Mesendoderm (in vitro differentiated cells): ENCODE data around the gene VPS9D1.

Experiments used
- DNase-seq: peaks from one replicate; pipeline ENCODE4 v3.0.0; 2013
- H2AK5ac ChIP-seq: 2 replicates; pipeline ENCODE4 v1.6.1; 2013; ENCODE audit warnings: low read length, inconsistent platforms
- H2BK120ac ChIP-seq: 2 replicates; pipeline ENCODE4 v1.6.1; 2013; ENCODE audit warnings: low read depth, mild to moderate bottlenecking, low read length, moderate library complexity, mixed read lengths
- H2BK15ac ChIP-seq: replicated peaks from 2 replicates; pipeline ENCODE4 v1.6.1; 2013; ENCODE audit warnings: low read depth, mild to moderate bottlenecking, moderate library complexity
- H2BK5ac ChIP-seq: 2 replicates; pipeline ENCODE4 v1.6.1; 2013; ENCODE audit warnings: low read length, inconsistent platforms
- H3K18ac ChIP-seq: 2 replicates; pipeline ENCODE4 v1.6.1; 2013; ENCODE audit warnings: mild to moderate bottlenecking, low read length, mixed read lengths
- H3K23ac ChIP-seq: one replicate; pipeline ENCODE4 v1.6.1; 2013; ENCODE audit warnings: low read length
- H3K27ac ChIP-seq: 2 replicates; pipeline ENCODE4 v1.5.1; 2013; ENCODE audit warnings: low read depth, mild to moderate bottlenecking, inconsistent platforms, low read length, moderate library complexity
- H3K27me3 ChIP-seq: 2 replicates; pipeline ENCODE4 v1.6.1; 2013; ENCODE audit warnings: low read length, control low read depth, mild to moderate bottlenecking, inconsistent platforms; ENCODE audit not compliant: insufficient read depth, poor library complexity
- H3K36me3 ChIP-seq: 2 replicates; pipeline ENCODE4 v1.6.1; 2013; ENCODE audit warnings: low read length, inconsistent platforms; ENCODE audit not compliant: control insufficient read depth, insufficient read depth
- H3K4ac ChIP-seq: one replicate; pipeline ENCODE4 v1.6.1; 2013; ENCODE audit warnings: low read depth, mild to moderate bottlenecking, low read length, moderate library complexity
- H3K4me1 ChIP-seq: 2 replicates; pipeline ENCODE4 v1.6.1; 2013; ENCODE audit warnings: low read depth, low read length, inconsistent platforms; ENCODE audit not compliant: control insufficient read depth
- H3K4me2 ChIP-seq: 2 replicates; pipeline ENCODE4 v1.6.1; 2013; ENCODE audit warnings: low read length
- H3K4me3 ChIP-seq: 2 replicates; pipeline ENCODE4 v1.5.1; 2013; ENCODE audit warnings: mild to moderate bottlenecking, low read length
- H3K56ac ChIP-seq: one replicate; pipeline ENCODE4 v1.6.1; 2013; ENCODE audit warnings: low read length
- H3K79me1 ChIP-seq: 2 replicates; pipeline ENCODE4 v1.6.1; 2013; ENCODE audit warnings: low read length, inconsistent platforms
- H3K79me2 ChIP-seq: 2 replicates; pipeline ENCODE4 v1.6.1; 2013; ENCODE audit warnings: mild to moderate bottlenecking, low read length; ENCODE audit not compliant: control insufficient read depth, insufficient read depth
- H3K9ac ChIP-seq: 2 replicates; pipeline ENCODE4 v1.6.1; 2013; ENCODE audit warnings: low read length, inconsistent platforms
- H4K5ac ChIP-seq: one replicate; pipeline ENCODE4 v1.6.1; 2013; ENCODE audit warnings: low read length
- H4K8ac ChIP-seq: one replicate; pipeline ENCODE4 v1.6.1; 2013; ENCODE audit warnings: low read depth, mild to moderate bottlenecking, control low read depth, low read length, moderate library complexity
- WGBS: extraction: QIAGEN DNeasy Blood & Tissue Kit; methylation state at CpG from one replicate; pipeline ENCODE4 v1.1.7; 2013; ENCODE audit warnings: low lambda C conversion rate, missing lambda C conversion rate; ENCODE audit not compliant: insufficient coverage; ENCODE audit errors: extremely low coverage; 5-methylcytosine and 5-hydroxymethylcytosine counted together

VPS9D1 gene

DNA sequence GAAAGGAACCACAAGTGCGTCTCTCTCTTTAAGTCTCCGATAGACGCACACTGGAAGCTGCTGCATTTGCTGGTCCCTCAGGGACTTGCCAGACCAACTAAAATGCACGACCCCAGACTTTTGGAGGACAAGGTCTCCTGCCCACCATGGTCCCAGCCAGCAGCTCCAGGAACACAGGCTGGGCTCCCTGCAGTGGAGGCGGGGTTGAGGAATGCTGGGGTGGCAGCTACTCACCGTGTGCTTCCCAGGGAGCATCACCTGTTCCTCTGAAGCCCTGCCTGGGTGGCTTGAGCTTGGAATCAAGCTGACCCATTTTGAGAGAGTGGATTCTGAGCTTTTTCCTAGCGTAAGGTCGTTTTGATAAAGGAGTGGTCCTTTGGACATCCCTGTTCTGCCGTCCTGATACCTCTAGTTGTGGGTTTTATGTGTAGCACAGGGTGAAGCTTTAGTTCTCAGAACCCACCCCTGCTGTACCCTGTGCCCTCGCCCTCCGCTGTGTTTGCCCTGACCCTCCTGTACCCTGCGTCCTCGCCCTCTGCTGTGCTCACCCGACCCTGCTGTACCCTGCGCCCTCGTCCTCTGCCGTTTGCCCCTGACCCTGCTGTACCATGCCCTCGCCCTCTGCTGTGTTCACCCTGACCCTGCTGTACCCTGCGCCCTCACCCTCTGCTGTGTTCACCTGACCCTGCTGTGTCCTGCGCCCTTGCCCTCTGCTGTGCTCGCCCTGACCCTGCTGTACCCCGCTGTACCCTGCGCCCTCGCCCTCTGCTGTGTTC lies 11.6 kb upstream of the VPS9D1 start:
- H3K56ac ChIP-seq, result no peak overlapping the region
- peaks cover 6% of the 10 kb centered on the region for H3K36me3 ChIP-seq
- H3K79me1 ChIP-seq, result no peaks in the 10 kb centered on the region
- no peak overlapping the region for H2BK15ac ChIP-seq
- H2BK120ac ChIP-seq, result no peak overlapping the region
- no peak overlapping the region for H3K4me3 ChIP-seq
- no peak for DNase-seq
- no peak overlapping the region for H2BK5ac ChIP-seq
- no peaks in the 10 kb centered on the region for H3K27me3 ChIP-seq
- H3K18ac ChIP-seq, result no peak overlapping the region
- H4K8ac ChIP-seq, result no peak overlapping the region
- H4K5ac ChIP-seq, result no peak overlapping the region
- no peak overlapping the region for H3K23ac ChIP-seq
- no peak overlapping the region for H3K4ac ChIP-seq
- WGBS, result no CpG with 5 or more reads among the region's 24 CpGs
- H2AK5ac ChIP-seq, result no peak overlapping the region
- H3K9ac ChIP-seq, result no peak overlapping the region
- no peaks in the 10 kb centered on the region for H3K4me1 ChIP-seq
- H3K4me2 ChIP-seq, result no peak overlapping the region
- no peaks in the 10 kb centered on the region for H3K79me2 ChIP-seq
- H3K27ac ChIP-seq, result no peak overlapping the region

DNA sequence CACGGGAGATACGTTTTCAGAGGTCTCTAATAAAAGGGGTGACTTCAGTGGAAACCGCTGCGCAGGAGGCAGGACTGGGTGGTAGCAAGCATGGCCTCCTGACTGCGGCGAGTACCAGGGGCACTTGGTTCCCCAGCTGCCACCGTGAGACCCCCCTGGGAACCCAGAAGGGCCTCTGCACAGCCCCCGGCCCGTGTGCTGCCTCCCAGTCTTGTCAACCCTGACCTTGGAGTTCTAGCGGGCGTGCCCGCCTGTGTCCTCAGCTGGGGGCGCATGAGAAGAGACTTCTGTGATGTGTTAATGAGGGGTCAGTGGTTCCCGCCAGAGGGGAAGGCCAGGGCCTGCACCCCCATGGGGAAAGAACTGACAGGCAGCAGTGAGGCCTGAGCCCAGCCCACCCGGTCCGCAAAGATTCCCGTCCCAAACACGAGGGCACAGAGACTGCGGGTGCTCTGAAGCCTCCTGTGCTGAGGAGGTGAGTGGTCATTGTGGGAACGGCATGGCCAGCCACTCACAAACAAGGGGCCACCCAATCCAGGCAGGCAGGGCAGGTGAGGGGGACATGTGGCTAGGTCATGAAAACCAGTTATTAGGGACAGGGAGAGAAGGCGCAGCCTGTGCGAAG lies 10.0 kb upstream of the VPS9D1 start:
- Histone ChIP-seq H3K4me2 (no peak overlapping the region), H3K27ac (no peak overlapping the region), H3K4me1 (no peaks in the 10 kb centered on the region), H4K8ac (no peak overlapping the region), H3K18ac (no peak overlapping the region), H3K4ac (no peak overlapping the region), H3K79me2 (no peaks in the 10 kb centered on the region), H3K23ac (no peak overlapping the region), H2BK120ac (no peak overlapping the region), H2AK5ac (no peak overlapping the region), H3K27me3 (no peaks in the 10 kb centered on the region), H2BK15ac (no peak overlapping the region), H2BK5ac (no peak overlapping the region), H3K9ac (no peak overlapping the region), H3K79me1 (no peaks in the 10 kb centered on the region), H3K36me3 (peaks cover 2% of the 10 kb centered on the region), H3K4me3 (no peak overlapping the region), H4K5ac (no peak overlapping the region), H3K56ac (no peak overlapping the region)
- no peak for DNase-seq
- no CpG with 5 or more reads among the region's 22 CpGs for WGBS

DNA sequence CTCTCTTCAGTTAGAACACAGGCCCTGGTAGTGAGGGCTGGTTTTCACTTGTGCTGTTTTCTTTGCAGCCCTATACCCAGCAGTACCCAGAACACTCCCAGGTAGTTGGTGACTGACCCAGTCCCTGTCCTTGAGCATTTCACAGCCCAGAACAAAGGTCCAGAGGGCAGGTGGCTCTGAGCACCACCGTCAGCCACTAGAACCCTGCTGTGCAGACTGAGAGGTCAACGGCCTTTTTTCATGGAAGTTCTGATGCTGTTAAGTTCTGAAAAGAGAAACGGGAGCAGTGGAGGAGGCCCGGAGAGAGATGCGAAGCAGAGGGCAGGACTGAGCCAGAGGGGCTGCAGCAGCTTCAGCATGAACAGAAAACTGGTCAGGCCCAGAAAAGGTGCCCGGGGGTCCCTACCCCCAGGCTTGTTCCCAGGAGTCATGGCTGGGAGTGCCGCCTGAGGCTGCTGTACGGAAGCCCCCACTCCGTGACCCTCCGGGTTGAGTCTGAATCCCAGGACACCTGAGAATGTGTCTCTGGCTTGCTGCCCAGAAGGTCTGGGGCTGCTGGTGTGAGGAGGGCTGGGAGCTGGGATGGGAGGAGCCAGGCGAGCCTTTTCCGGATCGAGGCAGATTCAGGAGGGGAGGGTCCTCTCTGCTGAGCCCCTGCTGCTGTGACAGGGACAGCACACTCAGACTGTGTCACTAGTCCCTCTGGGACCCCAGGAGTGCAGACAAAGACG lies 9.3 kb upstream of the VPS9D1 start:
- H3K79me2 ChIP-seq, result no peaks in the 10 kb centered on the region
- H4K5ac ChIP-seq, result no peak overlapping the region
- H3K56ac ChIP-seq, result no peak overlapping the region
- H2BK120ac ChIP-seq, result no peak overlapping the region
- H3K27me3 ChIP-seq, result no peaks in the 10 kb centered on the region
- no peak overlapping the region for H3K4me3 ChIP-seq
- no peaks in the 10 kb centered on the region for H3K4me1 ChIP-seq
- H3K4ac ChIP-seq, result no peak overlapping the region
- H2BK5ac ChIP-seq, result no peak overlapping the region
- no peak overlapping the region for H3K9ac ChIP-seq
- no peak for DNase-seq
- H3K23ac ChIP-seq, result no peak overlapping the region
- no peak overlapping the region for H3K4me2 ChIP-seq
- no peak overlapping the region for H2BK15ac ChIP-seq
- WGBS, result no CpG with 5 or more reads among the region's 14 CpGs
- H3K79me1 ChIP-seq, result no peaks in the 10 kb centered on the region
- no peak overlapping the region for H4K8ac ChIP-seq
- H3K27ac ChIP-seq, result no peak overlapping the region
- peaks cover 2% of the 10 kb centered on the region for H3K36me3 ChIP-seq
- no peak overlapping the region for H2AK5ac ChIP-seq
- no peak overlapping the region for H3K18ac ChIP-seq

DNA sequence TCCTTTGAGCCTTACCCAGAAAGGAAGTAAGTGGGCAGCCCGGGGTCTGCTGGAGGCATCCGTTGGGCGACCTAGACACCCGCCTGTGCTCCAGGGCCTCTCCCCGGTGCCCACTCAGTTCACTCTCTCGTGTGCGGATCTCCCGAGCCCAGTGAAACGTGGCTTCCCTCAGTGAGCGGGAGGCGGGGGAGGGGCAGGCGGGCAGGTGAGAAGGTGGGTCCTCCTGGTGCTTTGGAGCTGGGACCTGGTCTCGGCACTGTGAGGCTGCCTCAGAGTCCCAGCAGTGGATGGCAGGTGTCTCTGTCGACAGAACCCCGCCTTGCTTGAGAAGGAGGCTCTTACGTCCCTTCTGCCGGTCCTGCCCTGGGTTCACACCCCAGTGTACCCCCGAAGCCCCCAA lies 8.6 kb upstream of the VPS9D1 start:
- Histone ChIP-seq H2BK15ac (no peak overlapping the region), H3K9ac (no peak overlapping the region), H3K36me3 (peaks cover 2% of the 10 kb centered on the region), H3K4ac (no peak overlapping the region), H3K56ac (no peak overlapping the region), H3K4me1 (no peaks in the 10 kb centered on the region), H2BK120ac (no peak overlapping the region), H3K4me3 (no peak overlapping the region), H3K27me3 (no peaks in the 10 kb centered on the region), H3K23ac (no peak overlapping the region), H3K4me2 (no peak overlapping the region), H4K8ac (no peak overlapping the region), H2AK5ac (no peak overlapping the region), H3K79me1 (no peaks in the 10 kb centered on the region), H3K79me2 (no peaks in the 10 kb centered on the region), H3K27ac (no peak overlapping the region), H3K18ac (no peak overlapping the region), H2BK5ac (no peak overlapping the region), H4K5ac (no peak overlapping the region)
- DNase-seq, result no peak
- no CpG with 5 or more reads among the region's 18 CpGs for WGBS

DNA sequence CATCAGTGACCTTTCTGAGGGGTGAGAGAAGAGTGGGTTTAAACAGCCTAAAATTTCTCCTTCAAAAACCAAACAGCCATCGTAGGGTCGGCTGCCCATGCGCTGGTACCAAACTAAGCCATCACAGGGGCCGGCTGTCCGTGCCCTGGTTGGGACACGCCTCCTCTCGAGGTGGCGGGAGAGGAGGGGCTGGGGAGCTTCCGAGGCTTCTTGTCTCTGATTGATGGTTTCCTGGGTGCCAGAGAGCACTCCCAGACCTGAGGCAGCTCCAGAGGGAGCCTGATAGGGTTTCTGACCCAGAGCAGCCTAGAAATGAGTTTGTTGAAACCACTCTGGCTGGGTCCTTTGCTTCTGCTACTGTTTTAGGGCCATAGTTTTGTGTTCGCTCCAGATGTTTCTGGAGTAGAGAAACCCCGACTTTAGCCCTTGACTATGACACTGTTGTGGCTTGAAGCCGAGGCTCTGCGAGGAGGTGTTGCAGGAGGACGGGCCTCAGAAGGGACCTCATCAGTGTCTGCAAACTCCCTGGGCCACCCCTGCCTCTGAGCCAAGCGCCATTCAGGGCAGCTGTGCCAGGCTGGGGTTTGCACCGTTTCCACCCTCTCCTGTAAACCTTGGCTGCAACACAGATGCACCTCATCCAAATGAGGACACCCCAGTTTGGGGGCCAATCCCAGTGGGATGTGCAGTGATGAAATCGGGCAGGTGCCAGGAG lies 6.9 kb upstream of the VPS9D1 start:
- Histone ChIP-seq H2AK5ac (no peak overlapping the region), H3K4me3 (no peak overlapping the region), H3K79me2 (no peaks in the 10 kb centered on the region), H3K4me1 (peaks cover 1% of the 10 kb centered on the region), H3K9ac (no peak overlapping the region), H3K27me3 (no peaks in the 10 kb centered on the region), H3K56ac (no peak overlapping the region), H4K5ac (no peak overlapping the region), H4K8ac (no peak overlapping the region), H3K79me1 (peaks cover 3% of the 10 kb centered on the region), H3K4me2 (no peak overlapping the region), H2BK5ac (no peak overlapping the region), H2BK120ac (no peak overlapping the region), H3K36me3 (no peaks in the 10 kb centered on the region), H2BK15ac (no peak overlapping the region), H3K23ac (no peak overlapping the region), H3K4ac (no peak overlapping the region), H3K27ac (no peak overlapping the region), H3K18ac (no peak overlapping the region)
- no CpG with 5 or more reads among the region's 17 CpGs for WGBS
- peak; percentile 68 for DNase-seq
